Measurements from ENCODE around the gene PHF2.

GRCh38 chr9:93702261-93702660 lies 125.9 kb downstream of the PHF2 start:
- no peak for TF ChIP-seq CTCF (IDR thresholded peaks at IDR 0.05)
- no peak for TF ChIP-seq POLR2A (IDR thresholded peaks at IDR 0.05)
